Measurements from ENCODE around the gene PLCXD3.

DNA sequence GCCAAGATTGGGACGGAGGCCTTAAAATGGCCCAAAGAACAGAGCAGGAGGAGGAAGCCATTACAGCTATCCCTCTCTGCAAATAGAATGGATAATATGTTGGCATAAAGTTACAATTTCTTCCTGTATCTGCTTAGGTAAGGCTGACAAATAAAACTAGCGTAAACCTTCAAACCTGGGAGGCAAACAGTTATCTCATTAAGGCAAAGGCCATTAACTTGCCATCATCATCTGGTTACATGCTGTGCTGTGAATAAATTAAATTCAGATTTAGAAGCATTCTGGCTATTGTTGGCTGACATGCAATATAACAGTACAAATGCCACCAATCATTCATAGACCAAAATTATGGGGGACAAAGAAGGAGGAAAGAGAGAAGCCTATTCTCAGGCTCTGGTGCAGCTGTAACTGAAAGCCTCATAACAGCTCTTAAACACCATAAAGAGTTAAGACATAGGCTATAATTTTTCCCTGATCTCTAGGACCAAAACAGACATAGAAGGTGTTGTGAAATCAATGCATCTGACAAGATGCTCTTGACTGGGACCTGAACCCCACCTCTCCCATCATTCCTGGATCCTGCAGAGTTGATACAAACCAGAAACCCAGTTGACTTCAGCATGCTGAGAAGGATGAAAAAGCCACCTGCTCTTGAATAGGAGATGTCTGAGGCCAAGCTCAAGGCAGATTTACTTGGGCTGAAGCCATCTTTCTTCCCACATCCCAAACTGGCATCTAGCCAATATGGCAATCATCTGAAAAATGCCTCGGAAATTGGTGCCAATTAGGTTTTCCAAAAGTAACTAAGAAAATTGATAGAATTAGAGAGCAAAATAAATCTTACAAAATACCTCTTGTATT is 62.5 kb downstream of the PLCXD3 start:
- TF ChIP-seq, protein P1, sequence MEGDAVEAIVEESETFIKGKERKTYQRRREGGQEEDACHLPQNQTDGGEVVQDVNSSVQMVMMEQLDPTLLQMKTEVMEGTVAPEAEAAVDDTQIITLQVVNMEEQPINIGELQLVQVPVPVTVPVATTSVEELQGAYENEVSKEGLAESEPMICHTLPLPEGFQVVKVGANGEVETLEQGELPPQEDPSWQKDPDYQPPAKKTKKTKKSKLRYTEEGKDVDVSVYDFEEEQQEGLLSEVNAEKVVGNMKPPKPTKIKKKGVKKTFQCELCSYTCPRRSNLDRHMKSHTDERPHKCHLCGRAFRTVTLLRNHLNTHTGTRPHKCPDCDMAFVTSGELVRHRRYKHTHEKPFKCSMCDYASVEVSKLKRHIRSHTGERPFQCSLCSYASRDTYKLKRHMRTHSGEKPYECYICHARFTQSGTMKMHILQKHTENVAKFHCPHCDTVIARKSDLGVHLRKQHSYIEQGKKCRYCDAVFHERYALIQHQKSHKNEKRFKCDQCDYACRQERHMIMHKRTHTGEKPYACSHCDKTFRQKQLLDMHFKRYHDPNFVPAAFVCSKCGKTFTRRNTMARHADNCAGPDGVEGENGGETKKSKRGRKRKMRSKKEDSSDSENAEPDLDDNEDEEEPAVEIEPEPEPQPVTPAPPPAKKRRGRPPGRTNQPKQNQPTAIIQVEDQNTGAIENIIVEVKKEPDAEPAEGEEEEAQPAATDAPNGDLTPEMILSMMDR (IDR thresholded peaks at IDR 0.05; ENCODE audit: insufficient read depth, low read length) = no peak
- no peak for TF ChIP-seq GABPA (IDR thresholded peaks at IDR 0.05; ENCODE audit: low read depth)
- TF ChIP-seq, protein P2, sequence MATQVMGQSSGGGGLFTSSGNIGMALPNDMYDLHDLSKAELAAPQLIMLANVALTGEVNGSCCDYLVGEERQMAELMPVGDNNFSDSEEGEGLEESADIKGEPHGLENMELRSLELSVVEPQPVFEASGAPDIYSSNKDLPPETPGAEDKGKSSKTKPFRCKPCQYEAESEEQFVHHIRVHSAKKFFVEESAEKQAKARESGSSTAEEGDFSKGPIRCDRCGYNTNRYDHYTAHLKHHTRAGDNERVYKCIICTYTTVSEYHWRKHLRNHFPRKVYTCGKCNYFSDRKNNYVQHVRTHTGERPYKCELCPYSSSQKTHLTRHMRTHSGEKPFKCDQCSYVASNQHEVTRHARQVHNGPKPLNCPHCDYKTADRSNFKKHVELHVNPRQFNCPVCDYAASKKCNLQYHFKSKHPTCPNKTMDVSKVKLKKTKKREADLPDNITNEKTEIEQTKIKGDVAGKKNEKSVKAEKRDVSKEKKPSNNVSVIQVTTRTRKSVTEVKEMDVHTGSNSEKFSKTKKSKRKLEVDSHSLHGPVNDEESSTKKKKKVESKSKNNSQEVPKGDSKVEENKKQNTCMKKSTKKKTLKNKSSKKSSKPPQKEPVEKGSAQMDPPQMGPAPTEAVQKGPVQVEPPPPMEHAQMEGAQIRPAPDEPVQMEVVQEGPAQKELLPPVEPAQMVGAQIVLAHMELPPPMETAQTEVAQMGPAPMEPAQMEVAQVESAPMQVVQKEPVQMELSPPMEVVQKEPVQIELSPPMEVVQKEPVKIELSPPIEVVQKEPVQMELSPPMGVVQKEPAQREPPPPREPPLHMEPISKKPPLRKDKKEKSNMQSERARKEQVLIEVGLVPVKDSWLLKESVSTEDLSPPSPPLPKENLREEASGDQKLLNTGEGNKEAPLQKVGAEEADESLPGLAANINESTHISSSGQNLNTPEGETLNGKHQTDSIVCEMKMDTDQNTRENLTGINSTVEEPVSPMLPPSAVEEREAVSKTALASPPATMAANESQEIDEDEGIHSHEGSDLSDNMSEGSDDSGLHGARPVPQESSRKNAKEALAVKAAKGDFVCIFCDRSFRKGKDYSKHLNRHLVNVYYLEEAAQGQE (IDR thresholded peaks at IDR 0.05; ENCODE audit: insufficient replicate concordance, low read depth) = no peak
- TF ChIP-seq POLR2AphosphoS5 (IDR thresholded peaks at IDR 0.05; ENCODE audit: low read depth) = no peak

Measured in HL-60 (cell line).